GM23338 (cell line): Measurements from ENCODE around the gene CENPK. TPM values are rescaled to one million over a fixed set of nuclear protein-coding genes. Genes with fewer than 3 reads are reported as not detected.

ENCODE experiments used
- ATAC-seq: fragments of 200-7000 bp; cut with Tn5 transposase; 3 replicates; pipeline ENCODE4 v1.9.1; 2020
- DNase-seq: peaks from one replicate; pipeline ENCODE4 v3.0.0-alpha.2; 2015; ENCODE audit warnings: low spot score
- H2AFZ ChIP-seq: fragments of 200-600 bp; sonication (generic); 2 replicates; pipeline ENCODE4 v1.8.0; 2016; ENCODE audit warnings: antibody characterized with exemption, mild to moderate bottlenecking, moderate library complexity
- H3F3A ChIP-seq: fragments of 200-600 bp; sonication (generic); replicated peaks from 2 replicates; pipeline ENCODE4 v1.8.0; 2017; ENCODE audit warnings: antibody characterized with exemption, mixed run types, low read depth
- H3K27ac ChIP-seq: fragments of 200-600 bp; sonication (generic); 2 replicates; pipeline ENCODE4 v1.6.1; 2016; ENCODE audit warnings: low read depth
- H3K27me3 ChIP-seq: fragments of 200-600 bp; sonication (generic); 2 replicates; pipeline ENCODE4 v1.8.0; 2016; ENCODE audit warnings: mild to moderate bottlenecking, mixed run types, moderate library complexity; ENCODE audit not compliant: insufficient read depth
- H3K36me3 ChIP-seq: fragments of 200-600 bp; sonication (generic); 2 replicates; pipeline ENCODE4 v1.8.0; 2016; ENCODE audit warnings: mild to moderate bottlenecking; ENCODE audit not compliant: insufficient read depth
- H3K4me1 ChIP-seq: fragments of 200-600 bp; sonication (generic); 2 replicates; pipeline ENCODE4 v1.8.0; 2016; ENCODE audit warnings: mild to moderate bottlenecking, moderate library complexity; ENCODE audit not compliant: insufficient read depth
- H3K4me2 ChIP-seq: fragments of 200-600 bp; sonication (generic); 2 replicates; pipeline ENCODE4 v1.7.1; 2017; ENCODE audit warnings: mixed run types
- H3K4me3 ChIP-seq: fragments of 200-600 bp; sonication (generic); 2 replicates; pipeline ENCODE4 v1.6.1; 2016; ENCODE audit warnings: mixed run types
- H3K79me2 ChIP-seq: fragments of 200-600 bp; sonication (generic); replicated peaks from 2 replicates; pipeline ENCODE4 v1.8.0; 2017; ENCODE audit warnings: mild to moderate bottlenecking; ENCODE audit not compliant: insufficient read depth
- H3K9me2 ChIP-seq: fragments of 200-600 bp; sonication (generic); 2 replicates; pipeline ENCODE4 v1.8.0; 2017; ENCODE audit not compliant: insufficient read depth
- H4K20me1 ChIP-seq: fragments of 200-600 bp; sonication (generic); replicated peaks from 2 replicates; pipeline ENCODE4 v1.8.0; 2017; ENCODE audit warnings: mild to moderate bottlenecking; ENCODE audit not compliant: insufficient read depth
- H3K27ac Mint-ChIP-seq: 2 replicates; pipeline ENCODE4 v1.8.0; 2020; ENCODE audit warnings: inconsistent platforms, mild to moderate bottlenecking, moderate library complexity, mixed read lengths
- H3K27me3 Mint-ChIP-seq: 3 replicates; pipeline ENCODE4 v1.8.0; 2022; ENCODE audit warnings: low read depth, mild to moderate bottlenecking, moderate library complexity, mixed read lengths, inconsistent platforms; ENCODE audit not compliant: insufficient read depth, poor library complexity
- H3K36me3 Mint-ChIP-seq: 3 replicates; pipeline ENCODE4 v1.8.0; 2021; ENCODE audit warnings: low read depth, mild to moderate bottlenecking, inconsistent platforms, moderate library complexity, mixed read lengths
- H3K4me1 Mint-ChIP-seq: 3 replicates; pipeline ENCODE4 v1.8.0; 2020; ENCODE audit warnings: mild to moderate bottlenecking, inconsistent platforms, mixed read lengths
- H3K4me3 Mint-ChIP-seq: 3 replicates; pipeline ENCODE4 v1.8.0; 2021; ENCODE audit warnings: moderate library complexity, mild to moderate bottlenecking, inconsistent platforms, mixed read lengths
- H3K9me3 Mint-ChIP-seq: 3 replicates; pipeline ENCODE4 v1.8.0; 2020; ENCODE audit warnings: moderate library complexity, mild to moderate bottlenecking, inconsistent platforms, mixed read lengths
- CREB1 ChIP-seq: fragments of 250-450 bp; sonication (Bioruptor Pico); IDR thresholded peaks from 2 replicates; pipeline ENCODE4 v1.5.0; 2020; ENCODE audit warnings: low read depth, mild to moderate bottlenecking, moderate library complexity
- EZH2phosphoT487 ChIP-seq: fragments of 200-600 bp; sonication (generic); IDR thresholded peaks from one replicate; pipeline ENCODE4 v1.8.1; 2018; ENCODE audit warnings: antibody characterized with exemption; ENCODE audit not compliant: unreplicated experiment
- JUNB ChIP-seq: IDR thresholded peaks from one replicate; pipeline ENCODE4 v1.6.1; 2016; ENCODE audit warnings: antibody characterized with exemption; ENCODE audit not compliant: unreplicated experiment
- NANOG ChIP-seq: IDR thresholded peaks from 2 replicates; pipeline ENCODE4 v1.6.1; 2016; ENCODE audit warnings: antibody characterized with exemption, borderline replicate concordance
- POLR2AphosphoS5 ChIP-seq: IDR thresholded peaks from 2 replicates; pipeline ENCODE4 v1.6.1; 2016; ENCODE audit warnings: antibody characterized with exemption, low read depth
- ZNF114 ChIP-seq: fragments of 250-450 bp; sonication (Bioruptor Pico); IDR thresholded peaks from 2 replicates; pipeline ENCODE4 v1.5.0; 2020; ENCODE audit warnings: mild to moderate bottlenecking, moderate library complexity
- polyA plus RNA-seq: library from polyadenylated mRNA; unstranded; fragments of >200 nt; fragmentation: Nextera tagmentation; extraction: Ambion mirVana; gene quantifications from 2 replicates; pipeline ENCODE4 v1.2.1, GENCODE V29; 2016
- total RNA-seq: library from RNA; depleted of rRNA; stranded (reverse); fragments of >200 nt; shearing (Covaris generic); gene quantifications from 2 replicates; pipeline ENCODE4 v1.2.3, GENCODE V29; 2014
- TF ChIP-seq, protein P1 (sequence below): fragments of 250-450 bp; sonication (Bioruptor Pico); IDR thresholded peaks from 2 replicates; pipeline ENCODE4 v1.5.0; 2020; ENCODE audit warnings: mild to moderate bottlenecking, moderate library complexity
- TF ChIP-seq, protein P2 (sequence below): IDR thresholded peaks from 2 replicates; pipeline ENCODE4 v1.6.1; 2016; ENCODE audit warnings: antibody characterized with exemption
- TF ChIP-seq, protein P3 (sequence below): IDR thresholded peaks from one replicate; pipeline ENCODE4 v1.6.1; 2018; ENCODE audit warnings: antibody characterized with exemption; ENCODE audit not compliant: unreplicated experiment

CENPK gene
- total and polyA plus RNA-seq, 2 experiments from 2014 or later: 50.2 to 137 TPM

GRCh38 chr5:65530904-65531303, 32.1 kb downstream of the CENPK start:
- H3F3A ChIP-seq: no peaks in the 10 kb centered on the region
- no peak overlapping the region for H2AFZ ChIP-seq
- H3K4me3 ChIP-seq: no peak overlapping the region
- Mint-ChIP-seq H3K27ac (no peak overlapping the region), H3K27me3 (no peaks in the 10 kb centered on the region), H3K4me3 (no peak overlapping the region), H3K9me3 (no peaks in the 10 kb centered on the region), H3K4me1 (no peaks in the 10 kb centered on the region), H3K36me3 (peaks cover 7% of the 10 kb centered on the region; the same call in 2 of the 3 replicates)
- H4K20me1 ChIP-seq: no peaks in the 10 kb centered on the region
- TF ChIP-seq NANOG: no peak
- TF ChIP-seq CREB1: no peak
- TF ChIP-seq, protein P1, sequence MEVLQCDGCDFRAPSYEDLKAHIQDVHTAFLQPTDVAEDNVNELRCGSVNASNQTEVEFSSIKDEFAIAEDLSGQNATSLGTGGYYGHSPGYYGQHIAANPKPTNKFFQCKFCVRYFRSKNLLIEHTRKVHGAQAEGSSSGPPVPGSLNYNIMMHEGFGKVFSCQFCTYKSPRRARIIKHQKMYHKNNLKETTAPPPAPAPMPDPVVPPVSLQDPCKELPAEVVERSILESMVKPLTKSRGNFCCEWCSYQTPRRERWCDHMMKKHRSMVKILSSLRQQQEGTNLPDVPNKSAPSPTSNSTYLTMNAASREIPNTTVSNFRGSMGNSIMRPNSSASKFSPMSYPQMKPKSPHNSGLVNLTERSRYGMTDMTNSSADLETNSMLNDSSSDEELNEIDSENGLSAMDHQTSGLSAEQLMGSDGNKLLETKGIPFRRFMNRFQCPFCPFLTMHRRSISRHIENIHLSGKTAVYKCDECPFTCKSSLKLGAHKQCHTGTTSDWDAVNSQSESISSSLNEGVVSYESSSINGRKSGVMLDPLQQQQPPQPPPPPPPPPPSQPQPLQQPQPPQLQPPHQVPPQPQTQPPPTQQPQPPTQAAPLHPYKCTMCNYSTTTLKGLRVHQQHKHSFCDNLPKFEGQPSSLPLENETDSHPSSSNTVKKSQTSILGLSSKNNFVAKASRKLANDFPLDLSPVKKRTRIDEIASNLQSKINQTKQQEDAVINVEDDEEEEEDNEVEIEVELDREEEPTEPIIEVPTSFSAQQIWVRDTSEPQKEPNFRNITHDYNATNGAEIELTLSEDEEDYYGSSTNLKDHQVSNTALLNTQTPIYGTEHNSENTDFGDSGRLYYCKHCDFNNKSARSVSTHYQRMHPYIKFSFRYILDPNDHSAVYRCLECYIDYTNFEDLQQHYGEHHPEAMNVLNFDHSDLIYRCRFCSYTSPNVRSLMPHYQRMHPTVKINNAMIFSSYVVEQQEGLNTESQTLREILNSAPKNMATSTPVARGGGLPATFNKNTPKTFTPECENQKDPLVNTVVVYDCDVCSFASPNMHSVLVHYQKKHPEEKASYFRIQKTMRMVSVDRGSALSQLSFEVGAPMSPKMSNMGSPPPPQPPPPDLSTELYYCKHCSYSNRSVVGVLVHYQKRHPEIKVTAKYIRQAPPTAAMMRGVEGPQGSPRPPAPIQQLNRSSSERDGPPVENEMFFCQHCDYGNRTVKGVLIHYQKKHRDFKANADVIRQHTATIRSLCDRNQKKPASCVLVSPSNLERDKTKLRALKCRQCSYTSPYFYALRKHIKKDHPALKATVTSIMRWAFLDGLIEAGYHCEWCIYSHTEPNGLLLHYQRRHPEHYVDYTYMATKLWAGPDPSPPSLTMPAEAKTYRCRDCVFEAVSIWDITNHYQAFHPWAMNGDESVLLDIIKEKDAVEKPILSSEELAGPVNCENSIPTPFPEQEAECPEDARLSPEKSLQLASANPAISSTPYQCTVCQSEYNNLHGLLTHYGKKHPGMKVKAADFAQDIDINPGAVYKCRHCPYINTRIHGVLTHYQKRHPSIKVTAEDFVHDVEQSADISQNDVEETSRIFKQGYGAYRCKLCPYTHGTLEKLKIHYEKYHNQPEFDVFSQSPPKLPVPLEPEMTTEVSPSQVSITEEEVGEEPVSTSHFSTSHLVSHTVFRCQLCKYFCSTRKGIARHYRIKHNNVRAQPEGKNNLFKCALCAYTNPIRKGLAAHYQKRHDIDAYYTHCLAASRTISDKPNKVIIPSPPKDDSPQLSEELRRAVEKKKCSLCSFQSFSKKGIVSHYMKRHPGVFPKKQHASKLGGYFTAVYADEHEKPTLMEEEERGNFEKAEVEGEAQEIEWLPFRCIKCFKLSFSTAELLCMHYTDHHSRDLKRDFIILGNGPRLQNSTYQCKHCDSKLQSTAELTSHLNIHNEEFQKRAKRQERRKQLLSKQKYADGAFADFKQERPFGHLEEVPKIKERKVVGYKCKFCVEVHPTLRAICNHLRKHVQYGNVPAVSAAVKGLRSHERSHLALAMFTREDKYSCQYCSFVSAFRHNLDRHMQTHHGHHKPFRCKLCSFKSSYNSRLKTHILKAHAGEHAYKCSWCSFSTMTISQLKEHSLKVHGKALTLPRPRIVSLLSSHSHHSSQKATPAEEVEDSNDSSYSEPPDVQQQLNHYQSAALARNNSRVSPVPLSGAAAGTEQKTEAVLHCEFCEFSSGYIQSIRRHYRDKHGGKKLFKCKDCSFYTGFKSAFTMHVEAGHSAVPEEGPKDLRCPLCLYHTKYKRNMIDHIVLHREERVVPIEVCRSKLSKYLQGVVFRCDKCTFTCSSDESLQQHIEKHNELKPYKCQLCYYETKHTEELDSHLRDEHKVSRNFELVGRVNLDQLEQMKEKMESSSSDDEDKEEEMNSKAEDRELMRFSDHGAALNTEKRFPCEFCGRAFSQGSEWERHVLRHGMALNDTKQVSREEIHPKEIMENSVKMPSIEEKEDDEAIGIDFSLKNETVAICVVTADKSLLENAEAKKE (CRISPR knock-in tag): no peak
- no peak for TF ChIP-seq EZH2phosphoT487
- no peak for TF ChIP-seq ZNF114 (CRISPR knock-in tag)
- TF ChIP-seq, protein P2, sequence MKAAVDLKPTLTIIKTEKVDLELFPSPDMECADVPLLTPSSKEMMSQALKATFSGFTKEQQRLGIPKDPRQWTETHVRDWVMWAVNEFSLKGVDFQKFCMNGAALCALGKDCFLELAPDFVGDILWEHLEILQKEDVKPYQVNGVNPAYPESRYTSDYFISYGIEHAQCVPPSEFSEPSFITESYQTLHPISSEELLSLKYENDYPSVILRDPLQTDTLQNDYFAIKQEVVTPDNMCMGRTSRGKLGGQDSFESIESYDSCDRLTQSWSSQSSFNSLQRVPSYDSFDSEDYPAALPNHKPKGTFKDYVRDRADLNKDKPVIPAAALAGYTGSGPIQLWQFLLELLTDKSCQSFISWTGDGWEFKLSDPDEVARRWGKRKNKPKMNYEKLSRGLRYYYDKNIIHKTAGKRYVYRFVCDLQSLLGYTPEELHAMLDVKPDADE: no peak
- no peak for TF ChIP-seq POLR2AphosphoS5
- TF ChIP-seq JUNB: no peak
- TF ChIP-seq, protein P3, sequence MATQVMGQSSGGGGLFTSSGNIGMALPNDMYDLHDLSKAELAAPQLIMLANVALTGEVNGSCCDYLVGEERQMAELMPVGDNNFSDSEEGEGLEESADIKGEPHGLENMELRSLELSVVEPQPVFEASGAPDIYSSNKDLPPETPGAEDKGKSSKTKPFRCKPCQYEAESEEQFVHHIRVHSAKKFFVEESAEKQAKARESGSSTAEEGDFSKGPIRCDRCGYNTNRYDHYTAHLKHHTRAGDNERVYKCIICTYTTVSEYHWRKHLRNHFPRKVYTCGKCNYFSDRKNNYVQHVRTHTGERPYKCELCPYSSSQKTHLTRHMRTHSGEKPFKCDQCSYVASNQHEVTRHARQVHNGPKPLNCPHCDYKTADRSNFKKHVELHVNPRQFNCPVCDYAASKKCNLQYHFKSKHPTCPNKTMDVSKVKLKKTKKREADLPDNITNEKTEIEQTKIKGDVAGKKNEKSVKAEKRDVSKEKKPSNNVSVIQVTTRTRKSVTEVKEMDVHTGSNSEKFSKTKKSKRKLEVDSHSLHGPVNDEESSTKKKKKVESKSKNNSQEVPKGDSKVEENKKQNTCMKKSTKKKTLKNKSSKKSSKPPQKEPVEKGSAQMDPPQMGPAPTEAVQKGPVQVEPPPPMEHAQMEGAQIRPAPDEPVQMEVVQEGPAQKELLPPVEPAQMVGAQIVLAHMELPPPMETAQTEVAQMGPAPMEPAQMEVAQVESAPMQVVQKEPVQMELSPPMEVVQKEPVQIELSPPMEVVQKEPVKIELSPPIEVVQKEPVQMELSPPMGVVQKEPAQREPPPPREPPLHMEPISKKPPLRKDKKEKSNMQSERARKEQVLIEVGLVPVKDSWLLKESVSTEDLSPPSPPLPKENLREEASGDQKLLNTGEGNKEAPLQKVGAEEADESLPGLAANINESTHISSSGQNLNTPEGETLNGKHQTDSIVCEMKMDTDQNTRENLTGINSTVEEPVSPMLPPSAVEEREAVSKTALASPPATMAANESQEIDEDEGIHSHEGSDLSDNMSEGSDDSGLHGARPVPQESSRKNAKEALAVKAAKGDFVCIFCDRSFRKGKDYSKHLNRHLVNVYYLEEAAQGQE: no peak
- H3K9me2 ChIP-seq: no peaks in the 10 kb centered on the region
- ATAC-seq (no peak), DNase-seq (no peak)
- H3K27ac ChIP-seq: no peak overlapping the region
- H3K4me1 ChIP-seq: peaks cover 2% of the 10 kb centered on the region; the same call in 1 of the 2 replicates
- H3K27me3 ChIP-seq: no peaks in the 10 kb centered on the region
- no peaks in the 10 kb centered on the region for H3K79me2 ChIP-seq
- no peak overlapping the region for H3K4me2 ChIP-seq
- H3K36me3 ChIP-seq: no peaks in the 10 kb centered on the region
